GM12878 (cell line): ENCODE results near the gene LAMP1.
"Not testable (repeated sequence)": the region's sequence is repeated elsewhere in the genome, so short reads cannot be mapped to it uniquely, and the experiment has no call there.

ENCODE experiments used
- CTCF ChIP-seq, 3 experiments: IDR thresholded peaks in 2 of 3; conservative IDR thresholded peaks in 1 of 3; 2 replicates each; pipeline ENCODE4 v1.5.1; 2011; ENCODE audit warnings: low read depth in 3 of 3, low read length in 3 of 3, mild to moderate bottlenecking in 3 of 3, control low read depth in 2 of 3, moderate library complexity in 2 of 3, inconsistent platforms in 1 of 3, mixed read lengths in 1 of 3; ENCODE audit not compliant: control insufficient read depth in 2 of 3, insufficient read depth in 1 of 3; ENCODE audit errors: extremely low read depth in 1 of 3
- HCFC1 ChIP-seq: fragments of 150-350 bp; IDR thresholded peaks from 2 replicates; pipeline ENCODE4 v1.6.1; 2014; ENCODE audit warnings: low read length
- KLF5 ChIP-seq: fragments of 450-650 bp; IDR thresholded peaks from 2 replicates; pipeline ENCODE4 v1.6.1; 2014; ENCODE audit warnings: mild to moderate bottlenecking; ENCODE audit not compliant: partially characterized antibody
- MXI1 ChIP-seq: fragments of 150-350 bp; IDR thresholded peaks from 2 replicates; pipeline ENCODE4 v1.6.1; 2011; ENCODE audit warnings: low read depth, mild to moderate bottlenecking, inconsistent platforms, low read length, improper control_type of control experiment
- SIN3A ChIP-seq: IDR thresholded peaks from 2 replicates; pipeline ENCODE4 v1.6.1; 2012; ENCODE audit warnings: low read depth, low read length, improper control_type of control experiment
- TCF7 ChIP-seq: IDR thresholded peaks from 2 replicates; pipeline ENCODE4 v1.6.1; 2014; ENCODE audit warnings: antibody characterized with exemption, borderline replicate concordance

- TF ChIP-seq CTCF (IDR thresholded peaks at IDR 0.05 in 2 of 3, conservative IDR thresholded peaks at IDR 0.05 in 1 of 3; ENCODE audit: control insufficient read depth in 2 of 3, extremely low read depth in 1 of 3, insufficient read depth in 1 of 3, low read depth in 3 of 3, low read length in 3 of 3); KLF5; HCFC1; SIN3A; MXI1; TCF7: not testable (repeated sequence)
These were observed 17.1 kb downstream of the LAMP1 start for GRCh38 chr13:113314112-113314511.
